ENCODE results near the gene CDK16.
A peak's percentile ranks its signal among the peaks of the same experiment; 100 is the strongest.

The CDK16 gene

GRCh38 chrX:47218280-47218919, at the start of gene CDK16:
Gene CDK16 (plus strand): TSS chrX:47218681. CDS start chrX:47223558, 4,877 bp downstream.
- DNase-seq (ENCODE audit: low read depth in 2 of 2), result peak in 1 of 2 experiments; percentile 53

- DNase-seq (ENCODE audit: low read depth in 2 of 2), result no peak
These were observed 49.2 kb upstream of the CDK16 start for GRCh38 chrX:47169273-47169672.

GRCh38 chrX:47169726-47170515, 48.6 kb upstream of the CDK16 start:
- DNase-seq (ENCODE audit: low read depth in 2 of 2), result no peak

- no peak for DNase-seq (ENCODE audit: low read depth in 2 of 2)
These were observed 47.4 kb upstream of the CDK16 start for GRCh38 chrX:47170861-47171692.

- no peak for DNase-seq (ENCODE audit: low read depth in 2 of 2)
These were observed 46.5 kb upstream of the CDK16 start for GRCh38 chrX:47171996-47172395.

- DNase-seq (ENCODE audit: low read depth in 2 of 2), result no peak
These were observed 45.9 kb upstream of the CDK16 start for GRCh38 chrX:47172549-47172948.

- no peak for DNase-seq (ENCODE audit: low read depth in 2 of 2)
These were observed 45.3 kb upstream of the CDK16 start for GRCh38 chrX:47172971-47173792.

GRCh38 chrX:47174376-47174775, 44.1 kb upstream of the CDK16 start:
- no peak for DNase-seq (ENCODE audit: low read depth in 2 of 2)

- DNase-seq (ENCODE audit: low read depth in 2 of 2), result no peak
These were observed 43.5 kb upstream of the CDK16 start for GRCh38 chrX:47174846-47175587.

- DNase-seq (ENCODE audit: low read depth in 2 of 2), result no peak
These were observed 42.9 kb upstream of the CDK16 start for GRCh38 chrX:47175588-47175980.

GRCh38 chrX:47176101-47176740, 42.3 kb upstream of the CDK16 start:
- DNase-seq (ENCODE audit: low read depth in 2 of 2), result no peak

GRCh38 chrX:47177079-47177478, 41.4 kb upstream of the CDK16 start:
- DNase-seq (ENCODE audit: low read depth in 2 of 2), result no peak

GRCh38 chrX:47178337-47178736, 40.1 kb upstream of the CDK16 start:
- no peak for DNase-seq (ENCODE audit: low read depth in 2 of 2)

GRCh38 chrX:47179221-47179927, 39.1 kb upstream of the CDK16 start:
- no peak for DNase-seq (ENCODE audit: low read depth in 2 of 2)

- DNase-seq (ENCODE audit: low read depth in 2 of 2), result no peak
These were observed 38.6 kb upstream of the CDK16 start for GRCh38 chrX:47179928-47180255.

GRCh38 chrX:47180346-47180745, 38.1 kb upstream of the CDK16 start:
- no peak for DNase-seq (ENCODE audit: low read depth in 2 of 2)

GRCh38 chrX:47181301-47181700, 37.2 kb upstream of the CDK16 start:
- DNase-seq (ENCODE audit: low read depth in 2 of 2), result no peak

- no peak for DNase-seq (ENCODE audit: low read depth in 2 of 2)
These were observed 36.3 kb upstream of the CDK16 start for GRCh38 chrX:47182106-47182700.

- DNase-seq (ENCODE audit: low read depth in 2 of 2), result no peak
These were observed 34.0 kb upstream of the CDK16 start for GRCh38 chrX:47184486-47184885.
